ENCODE measurements around the gene MOSMO. TPM values are rescaled to one million over a fixed set of nuclear protein-coding genes. Genes with fewer than 3 reads are reported as not detected.
"Not testable (repeated sequence)": the region's sequence is repeated elsewhere in the genome, so short reads cannot be mapped to it uniquely, and the experiment has no call there.

MOSMO gene
- total RNA-seq, 2 experiments from 2014 or later, result 8.7 to 9.3 TPM

- CTCF ChIA-PET, result no interaction called here
- POLR2A ChIA-PET, result no interaction called here
Observed at GRCh38 chr16:22029632-22030031, 21.7 kb downstream of the MOSMO start.

GRCh38 chr16:22030087-22030812, 22.3 kb downstream of the MOSMO start:
- CTCF ChIA-PET, result interaction anchor here (0.6 kb wide), 1 partner anchor 19 kb away, joined by 3 read pairs; no protein-coding TSS in a partner anchor
- POLR2A ChIA-PET, result no interaction called here

GRCh38 chr16:22031483-22032083, 23.7 kb downstream of the MOSMO start:
- CTCF ChIA-PET, result no interaction called here
- POLR2A ChIA-PET, result no interaction called here

- POLR2A ChIA-PET, result no interaction called here
- CTCF ChIA-PET, result no interaction called here
Observed at GRCh38 chr16:22034503-22034902, 26.6 kb downstream of the MOSMO start.

- ChIA-PET CTCF (no interaction called here), POLR2A (no interaction called here)
Observed at GRCh38 chr16:22035153-22035552, 27.2 kb downstream of the MOSMO start.

- CTCF ChIA-PET, POLR2A ChIA-PET: not testable (repeated sequence)
Observed at GRCh38 chr16:22043882-22044281, 36.0 kb downstream of the MOSMO start.

GRCh38 chr16:22045888-22046287, 38.0 kb downstream of the MOSMO start:
- CTCF ChIA-PET, result interaction anchor here (0.5 kb wide), 1 partner anchor 53 kb away, joined by 3 read pairs; no protein-coding TSS in a partner anchor
- POLR2A ChIA-PET, result not testable (repeated sequence)

- CTCF ChIA-PET, result interaction anchor here (0.5 to 1.1 kb wide), 3 partner anchors 28 to 138 kb away, joined by 3 to 5 read pairs (median 4); no protein-coding TSS in a partner anchor
- POLR2A ChIA-PET, result no interaction called here
Observed at GRCh38 chr16:22050963-22051362, 43.1 kb downstream of the MOSMO start.

- ChIA-PET CTCF (interaction anchor here (0.7 kb wide), 1 partner anchor 162 kb away, joined by 3 read pairs; no protein-coding TSS in a partner anchor), POLR2A (no interaction called here)
Observed at GRCh38 chr16:22052980-22053379, 45.1 kb downstream of the MOSMO start.

- POLR2A ChIA-PET, result interaction anchor here (0.5 kb wide), 1 partner anchor 437 kb away, joined by 3 read pairs; no protein-coding TSS in a partner anchor
Observed at GRCh38 chr16:22053921-22054341, 46.0 kb downstream of the MOSMO start.

GRCh38 chr16:22054847-22055590, 47.1 kb downstream of the MOSMO start:
- ChIA-PET POLR2A (no interaction called here), CTCF (interaction anchor here (0.8 to 2.0 kb wide), 4 partner anchors 23 to 53 kb away, joined by 3 to 7 read pairs (median 3); no protein-coding TSS in a partner anchor)

More at GRCh38 chr16:22053921-22054341, 46.0 kb downstream of the MOSMO start:
- CTCF ChIA-PET, result no interaction called here

- CTCF ChIA-PET, result interaction anchor here (0.7 to 2.0 kb wide), 6 partner anchors 22 to 111 kb away, joined by 3 to 7 read pairs (median 3); no protein-coding TSS in a partner anchor
- POLR2A ChIA-PET, result no interaction called here
Observed at GRCh38 chr16:22055881-22056280, 48.0 kb downstream of the MOSMO start.

- ChIA-PET POLR2A (interaction anchor here (0.6 kb wide), 1 partner anchor 14 kb away, joined by 3 read pairs; no protein-coding TSS in a partner anchor), CTCF (interaction anchor here (2.9 kb wide), 1 partner anchor 14 kb away, joined by 13 read pairs; no protein-coding TSS in a partner anchor)
Observed at GRCh38 chr16:22063888-22064467, 56.1 kb downstream of the MOSMO start.

- POLR2A ChIA-PET, result no interaction called here
Observed at GRCh38 chr16:22065252-22065651, 57.3 kb downstream of the MOSMO start.

GRCh38 chr16:22070361-22071330, 62.7 kb downstream of the MOSMO start:
- POLR2A ChIA-PET, result no interaction called here
- CTCF ChIA-PET, result interaction anchor here (1.3 kb wide), 1 partner anchor 9 kb away, joined by 3 read pairs; no protein-coding TSS in a partner anchor

More at GRCh38 chr16:22065252-22065651, 57.3 kb downstream of the MOSMO start:
- CTCF ChIA-PET, result interaction anchor here (2.9 kb wide), 1 partner anchor 13 kb away, joined by 13 read pairs; no protein-coding TSS in a partner anchor

- CTCF ChIA-PET, result interaction anchor here (1.0 to 1.3 kb wide), 2 partner anchors 10 to 27 kb away, joined by 3 read pairs; no protein-coding TSS in a partner anchor
- POLR2A ChIA-PET, result no interaction called here
Observed at GRCh38 chr16:22071331-22071910, 63.5 kb downstream of the MOSMO start.

- CTCF ChIA-PET, result no interaction called here
- POLR2A ChIA-PET, result no interaction called here
Observed at GRCh38 chr16:22073350-22073749, 65.4 kb downstream of the MOSMO start.

All from activated CD8-positive, alpha-beta memory T cell treated with anti-CD3 and anti-CD28 coated beads for 36 hours (primary cell).